Right lobe of liver (tissue), 6 donors: Measurements from ENCODE around the gene VPS52. TPM values are rescaled to one million over a fixed set of nuclear protein-coding genes. Genes with fewer than 3 reads are reported as not detected.

Experiments used
- ATAC-seq, 4 donors: fragments of 200-7000 bp; cut with Tn5 transposase; one replicate each; pipeline ENCODE4 v1.9.1; 2020; ENCODE audit warnings: mild to moderate bottlenecking in 4 of 4, moderate library complexity in 4 of 4
- DNase-seq, 3 donors: peaks; one replicate each; pipeline ENCODE4 v3.0.0-alpha.2; 2020
- H3K27ac ChIP-seq, 3 donors: fragments of 200-600 bp; one replicate each; pipeline ENCODE4 v1.8.0; 2022
- H3K27me3 ChIP-seq, 2 donors: fragments of 200-600 bp; one replicate each; pipeline ENCODE4 v1.8.0; 2022
- H3K36me3 ChIP-seq, 4 donors: fragments of 200-600 bp; sonication (generic) in 1 of 4; one replicate each; pipeline versions ENCODE4 v1.5.1 to v1.8.0; 2017 to 2022; ENCODE audit warnings: control low read depth in 1 of 4
- H3K4me1 ChIP-seq, 4 donors: fragments of 200-600 bp; sonication (generic) in 1 of 4; one replicate each; pipeline versions ENCODE4 v1.5.1 to v1.8.0; 2017 to 2022; ENCODE audit warnings: control low read depth in 1 of 4
- H3K4me3 ChIP-seq, 3 donors: fragments of 200-600 bp; one replicate each; pipeline ENCODE4 v1.8.0; 2022
- H3K9me3 ChIP-seq, 4 donors: fragments of 200-600 bp; sonication (generic) in 1 of 4; one replicate each; pipeline versions ENCODE4 v1.5.1 to v1.8.0; 2017 to 2022; ENCODE audit warnings: control low read depth in 1 of 4
- POLR2A ChIP-seq: fragments of 450-650 bp; IDR thresholded peaks from one replicate; pipeline ENCODE4 v1.6.1; 2017; ENCODE audit warnings: antibody characterized with exemption, mild to moderate bottlenecking
- WGBS: methylation state at CpG from one replicate; pipeline ENCODE4 v1.1.6; 2018; ENCODE audit warnings: low coverage, low lambda C conversion rate; ENCODE audit not compliant: insufficient coverage; ENCODE audit errors: missing lambda C conversion rate; 5-methylcytosine and 5-hydroxymethylcytosine counted together
- intact Hi-C, 2 donors: fragments of 100-400 bp; cut with DNase I; formaldehyde crosslinking; loops; one replicate each; pipeline versions ENCODE4 v1.11.2 to v1.14.1; 2022
- long read RNA-seq: library from polyadenylated mRNA; unstranded; transcript quantifications from one replicate; pipeline ENCODE4 v2.0.0, GENCODE V29; 2019
- total RNA-seq, 6 experiments: library from RNA; depleted of rRNA in 2 of 6; stranded (reverse); fragments of >200 nt in 2 of 6; fragmentation: NEBNext Ultra II Directional in 3 of 6; extraction: Animal tissue kit (Norgen Biotek cat#: 25700) in 3 of 6; gene quantifications; one replicate each; pipeline versions ENCODE4 v1.1.0 to v1.2.4, GENCODE V29; 2016 to 2023
- TF ChIP-seq, protein P1 (sequence below), 4 donors: fragments of 200-600 bp in 3 of 4; fragments of 450-650 bp in 1 of 4; IDR thresholded peaks; one replicate each; pipeline versions ENCODE4 v1.5.1 to v1.8.0; 2016 to 2022; ENCODE audit warnings: antibody characterized with exemption in 4 of 4, mild to moderate bottlenecking in 2 of 4
- donor health status: DM: no; HTN: yes; CAD: no.
- donor health status: DM: no; HTN: no; CAD: no.
- donor health status: DM: no; HTN: no; CAD: no.
- donor health status: DM: no; HTN: yes; CAD: no.
- donor health status: DM: no; HTN: yes; CAD: no.

The VPS52 gene, protein sequence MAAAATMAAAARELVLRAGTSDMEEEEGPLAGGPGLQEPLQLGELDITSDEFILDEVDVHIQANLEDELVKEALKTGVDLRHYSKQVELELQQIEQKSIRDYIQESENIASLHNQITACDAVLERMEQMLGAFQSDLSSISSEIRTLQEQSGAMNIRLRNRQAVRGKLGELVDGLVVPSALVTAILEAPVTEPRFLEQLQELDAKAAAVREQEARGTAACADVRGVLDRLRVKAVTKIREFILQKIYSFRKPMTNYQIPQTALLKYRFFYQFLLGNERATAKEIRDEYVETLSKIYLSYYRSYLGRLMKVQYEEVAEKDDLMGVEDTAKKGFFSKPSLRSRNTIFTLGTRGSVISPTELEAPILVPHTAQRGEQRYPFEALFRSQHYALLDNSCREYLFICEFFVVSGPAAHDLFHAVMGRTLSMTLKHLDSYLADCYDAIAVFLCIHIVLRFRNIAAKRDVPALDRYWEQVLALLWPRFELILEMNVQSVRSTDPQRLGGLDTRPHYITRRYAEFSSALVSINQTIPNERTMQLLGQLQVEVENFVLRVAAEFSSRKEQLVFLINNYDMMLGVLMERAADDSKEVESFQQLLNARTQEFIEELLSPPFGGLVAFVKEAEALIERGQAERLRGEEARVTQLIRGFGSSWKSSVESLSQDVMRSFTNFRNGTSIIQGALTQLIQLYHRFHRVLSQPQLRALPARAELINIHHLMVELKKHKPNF
- total RNA-seq = 10 to 100 TPM; 16.4 to 35.1 (median 27.5) TPM
- long read RNA-seq, partial matches to known transcripts = 0 of 4 reads
- long read RNA-seq, other reads (novel, unspliced or antisense) = 1 of 4 reads

DNA sequence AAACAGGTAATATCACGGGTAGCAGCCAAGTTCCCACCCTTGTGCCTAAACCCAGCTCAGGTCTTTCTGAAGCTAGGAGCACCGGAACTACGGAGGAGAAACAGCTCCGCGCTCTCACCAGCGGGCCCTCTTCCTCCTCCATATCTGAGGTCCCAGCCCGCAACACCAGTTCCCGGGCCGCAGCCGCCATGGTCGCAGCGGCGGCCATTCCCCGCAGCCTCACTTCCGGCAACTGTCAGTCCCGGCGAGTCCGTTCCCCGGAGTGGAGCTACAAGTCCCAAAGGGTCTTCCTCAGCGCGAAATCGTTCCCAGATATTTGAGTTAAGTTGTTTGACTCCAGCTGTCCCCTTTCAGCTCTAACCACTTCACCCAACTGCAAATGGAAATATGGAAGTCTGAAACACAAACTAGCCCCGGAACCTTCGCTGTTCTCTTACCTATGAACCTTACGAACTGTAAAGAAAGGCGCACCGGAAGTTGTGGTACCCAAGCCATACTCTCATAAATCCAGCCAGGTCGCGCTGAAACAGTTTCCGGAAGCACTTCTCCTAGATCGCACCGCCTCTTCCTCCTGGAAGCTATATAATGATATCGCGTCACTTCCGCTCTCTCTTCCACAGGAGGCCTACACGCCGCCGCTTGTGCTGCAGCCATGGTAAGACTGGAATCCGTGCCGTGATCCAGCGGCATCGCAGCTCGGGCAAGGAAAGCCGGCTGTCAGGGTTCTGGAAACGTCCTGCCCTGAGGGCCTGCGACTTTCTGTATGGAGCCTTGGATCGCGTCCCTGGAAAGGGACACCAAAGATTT lies at the start of gene VPS52, which contains the start of gene RPS18:
Gene VPS52, minus strand, starts transcription at position 409 of the 807 bp plus-strand sequence. Its CDS starts 201 bp downstream, at position 208.
Gene RPS18, plus strand, starts transcription at position 608 of the 807 bp plus-strand sequence. Its CDS starts 45 bp downstream, at position 653.
- ATAC-seq (peak; percentile 93 to 95 (median 93)), DNase-seq (peak; percentile 89 to 95 (median 93))
- Histone ChIP-seq H3K4me3 (peak within 1 kb of the TSS; percentile 60 to 95 (median 91)), H3K27ac (peak within 1 kb of the TSS; percentile 87 to 90 (median 89)), H3K4me1 (peaks cover 2 to 48% (median 21%) of the 10 kb centered on the region in 4 donors), H3K36me3 (peaks cover 2 to 55% (median 14%) of the 10 kb centered on the region in 4 donors), H3K9me3 (no peaks in the 10 kb centered on the region), H3K27me3 (no peaks in the 10 kb centered on the region)
- TF ChIP-seq, protein P1, sequence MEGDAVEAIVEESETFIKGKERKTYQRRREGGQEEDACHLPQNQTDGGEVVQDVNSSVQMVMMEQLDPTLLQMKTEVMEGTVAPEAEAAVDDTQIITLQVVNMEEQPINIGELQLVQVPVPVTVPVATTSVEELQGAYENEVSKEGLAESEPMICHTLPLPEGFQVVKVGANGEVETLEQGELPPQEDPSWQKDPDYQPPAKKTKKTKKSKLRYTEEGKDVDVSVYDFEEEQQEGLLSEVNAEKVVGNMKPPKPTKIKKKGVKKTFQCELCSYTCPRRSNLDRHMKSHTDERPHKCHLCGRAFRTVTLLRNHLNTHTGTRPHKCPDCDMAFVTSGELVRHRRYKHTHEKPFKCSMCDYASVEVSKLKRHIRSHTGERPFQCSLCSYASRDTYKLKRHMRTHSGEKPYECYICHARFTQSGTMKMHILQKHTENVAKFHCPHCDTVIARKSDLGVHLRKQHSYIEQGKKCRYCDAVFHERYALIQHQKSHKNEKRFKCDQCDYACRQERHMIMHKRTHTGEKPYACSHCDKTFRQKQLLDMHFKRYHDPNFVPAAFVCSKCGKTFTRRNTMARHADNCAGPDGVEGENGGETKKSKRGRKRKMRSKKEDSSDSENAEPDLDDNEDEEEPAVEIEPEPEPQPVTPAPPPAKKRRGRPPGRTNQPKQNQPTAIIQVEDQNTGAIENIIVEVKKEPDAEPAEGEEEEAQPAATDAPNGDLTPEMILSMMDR (IDR thresholded peaks at IDR 0.05) = no peak
- peak; percentile 93 for TF ChIP-seq POLR2A
- WGBS = 2% methylated on average over 24 of the region's 48 CpGs
- intact Hi-C loops = no loop called here

- intact Hi-C loops = no loop called here
- peaks cover 0 to 50% (median 12%) of the 10 kb centered on the region in 4 donors for H3K4me1 ChIP-seq
- H3K27ac ChIP-seq = peak overlapping the region in 1 of 3 donors; percentile 76
- TF ChIP-seq, protein P1 (IDR thresholded peaks at IDR 0.05) = no peak
- no peak for TF ChIP-seq POLR2A
- peak in 1 of 3 donors; percentile 26 for DNase-seq
- WGBS = 83% methylated on average over 9 of the region's 9 CpGs
- H3K27me3 ChIP-seq = no peaks in the 10 kb centered on the region
- H3K9me3 ChIP-seq = no peaks in the 10 kb centered on the region
- H3K36me3 ChIP-seq = peaks cover 0 to 24% (median 6%) of the 10 kb centered on the region in 4 donors
- no peak overlapping the region for H3K4me3 ChIP-seq
- ATAC-seq = no peak
Measured at GRCh38 chr6:33321227-33321626, 49.6 kb upstream of the VPS52 start.

- Histone ChIP-seq H3K9me3 (no peaks in the 10 kb centered on the region), H3K36me3 (peaks cover 0 to 24% (median 6%) of the 10 kb centered on the region in 4 donors), H3K27ac (peak overlapping the region; percentile 19 to 80 (median 76)), H3K4me1 (peaks cover 0 to 50% (median 12%) of the 10 kb centered on the region in 4 donors), H3K4me3 (no peak overlapping the region), H3K27me3 (no peaks in the 10 kb centered on the region)
- ATAC-seq (peak in 1 of 4 donors; percentile 11), DNase-seq (peak; percentile 68 to 85 (median 83))
- WGBS = 34% methylated on average over 11 of the region's 32 CpGs
- TF ChIP-seq, protein P1 (IDR thresholded peaks at IDR 0.05) = no peak
- TF ChIP-seq POLR2A = no peak
- intact Hi-C loops = no loop called here
Measured at GRCh38 chr6:33320315-33321181, 48.9 kb upstream of the VPS52 start.
